HEK293T (cell line): ENCODE data around the gene CDKN2AIP.

ENCODE experiments used
- CTCF ChIA-PET: fragments of 350-600 bp; formaldehyde crosslinking; extraction: SDS; loops from one replicate; lab custom pipeline; 2021; ENCODE audit warnings: antibody characterized with exemption, inconsistent platforms; lab: Yijun Ruan, JAX
- POLR2A ChIA-PET: fragments of 350-600 bp; formaldehyde crosslinking; extraction: SDS; loops from one replicate; lab custom pipeline; 2020; ENCODE audit warnings: antibody characterized with exemption, inconsistent platforms; lab: Yijun Ruan, JAX
- DNase-seq: peaks from one replicate; pipeline ENCODE4 v3.0.0; 2012; ENCODE audit warnings: mixed read lengths; ENCODE audit errors: extremely low spot score
- ARNT ChIP-seq: fragments of 450-650 bp; IDR thresholded peaks from 2 replicates; pipeline ENCODE4 v1.6.1; 2017; ENCODE audit warnings: mild to moderate bottlenecking
- BHLHE40 ChIP-seq: fragments of 450-650 bp; IDR thresholded peaks from 2 replicates; pipeline ENCODE4 v1.6.1; 2016; ENCODE audit warnings: mild to moderate bottlenecking, moderate library complexity, borderline replicate concordance
- CTBP1 ChIP-seq: fragments of 450-650 bp; IDR thresholded peaks from 2 replicates; pipeline ENCODE4 v1.6.1; 2016; ENCODE audit warnings: borderline replicate concordance
- ELF4 ChIP-seq: fragments of 450-650 bp; IDR thresholded peaks from 2 replicates; pipeline ENCODE4 v1.6.1; 2017; ENCODE audit warnings: antibody characterized with exemption
- FOXA1 ChIP-seq: fragments of 450-650 bp; IDR thresholded peaks from 2 replicates; pipeline ENCODE4 v1.6.1; 2016; ENCODE audit warnings: mild to moderate bottlenecking
- FOXK2 ChIP-seq: fragments of 450-650 bp; IDR thresholded peaks from 2 replicates; pipeline ENCODE4 v1.6.1; 2016; ENCODE audit warnings: mild to moderate bottlenecking
- FOXM1 ChIP-seq: fragments of 450-650 bp; IDR thresholded peaks from 2 replicates; pipeline ENCODE4 v1.6.1; 2017; ENCODE audit warnings: mild to moderate bottlenecking, borderline replicate concordance
- HDGF ChIP-seq: fragments of 450-650 bp; IDR thresholded peaks from 2 replicates; pipeline ENCODE4 v1.6.1; 2017; ENCODE audit warnings: antibody characterized with exemption, borderline replicate concordance
- L3MBTL2 ChIP-seq: fragments of 450-650 bp; conservative IDR thresholded peaks from 2 replicates; pipeline ENCODE4 v1.6.1; 2016; ENCODE audit warnings: mild to moderate bottlenecking
- LEF1 ChIP-seq: fragments of 450-650 bp; IDR thresholded peaks from 2 replicates; pipeline ENCODE4 v1.6.1; 2017; ENCODE audit warnings: mild to moderate bottlenecking, borderline replicate concordance
- NFRKB ChIP-seq: fragments of 450-650 bp; IDR thresholded peaks from 2 replicates; pipeline ENCODE4 v1.6.1; 2016; ENCODE audit warnings: mild to moderate bottlenecking, moderate library complexity
- PKNOX1 ChIP-seq: fragments of 450-650 bp; IDR thresholded peaks from 2 replicates; pipeline ENCODE4 v1.6.1; 2016
- SP1 ChIP-seq: fragments of 450-650 bp; IDR thresholded peaks from 2 replicates; pipeline ENCODE4 v1.6.1; 2017
- SUZ12 ChIP-seq: fragments of 450-650 bp; IDR thresholded peaks from 2 replicates; pipeline ENCODE4 v1.6.1; 2016; ENCODE audit warnings: mild to moderate bottlenecking
- TARDBP ChIP-seq: fragments of 450-650 bp; IDR thresholded peaks from 2 replicates; pipeline ENCODE4 v1.6.1; 2016
- ZNF384 ChIP-seq: fragments of 450-650 bp; IDR thresholded peaks from 2 replicates; pipeline ENCODE4 v1.6.1; 2016

CDKN2AIP gene

GRCh38 chr4:183416879-183417755, 27.3 kb upstream of the CDKN2AIP start:
- TF ChIP-seq PKNOX1 = no peak
- no peak for TF ChIP-seq NFRKB
- TF ChIP-seq HDGF = no peak
- TF ChIP-seq L3MBTL2 = no peak
- no peak for TF ChIP-seq TARDBP
- no peak for TF ChIP-seq SP1
- TF ChIP-seq FOXM1 = no peak
- TF ChIP-seq ARNT = no peak
- ChIA-PET CTCF (interaction anchor here (0.7 to 1.1 kb wide), 3 partner anchors 10 to 19 kb away, joined by 3 to 6 read pairs (median 3); no protein-coding TSS in a partner anchor), POLR2A (interaction anchor here (1.0 to 2.3 kb wide), 2 partner anchors 19 to 27 kb away, joined by 4 to 10 read pairs; partner anchors contain the start of gene CDKN2AIP)
- DNase-seq = no peak

GRCh38 chr4:183422962-183423631, 21.3 kb upstream of the CDKN2AIP start:
- ChIA-PET POLR2A (no interaction called here), CTCF (interaction anchor here (1.6 kb wide), 1 partner anchor 485 kb away, joined by 6 read pairs; no protein-coding TSS in a partner anchor)
- DNase-seq = no peak
- TF ChIP-seq BHLHE40 (no peak), ZNF384 (no peak), CTBP1 (no peak), ELF4 (no peak), L3MBTL2 (no peak), HDGF (no peak), PKNOX1 (no peak), ARNT (no peak), SUZ12 (no peak), FOXK2 (no peak)

GRCh38 chr4:183424109-183424744, 20.2 kb upstream of the CDKN2AIP start:
- ChIA-PET CTCF (no interaction called here), POLR2A (no interaction called here)
- TF ChIP-seq SP1 (no peak), PKNOX1 (no peak), SUZ12 (no peak), ARNT (no peak), FOXA1 (no peak), ELF4 (no peak), TARDBP (no peak), ZNF384 (no peak), NFRKB (no peak), BHLHE40 (no peak), HDGF (no peak), FOXK2 (no peak), L3MBTL2 (no peak), CTBP1 (no peak)
- DNase-seq = no peak

GRCh38 chr4:183426507-183426906, 17.9 kb upstream of the CDKN2AIP start:
- ChIA-PET CTCF (no interaction called here), POLR2A (no interaction called here)
- DNase-seq = no peak
- TF ChIP-seq ZNF384 (no peak), SP1 (no peak), ELF4 (no peak), FOXK2 (no peak), LEF1 (no peak), SUZ12 (no peak)

GRCh38 chr4:183429489-183429888, 14.9 kb upstream of the CDKN2AIP start:
- TF ChIP-seq L3MBTL2 (no peak), BHLHE40 (no peak), SUZ12 (no peak), CTBP1 (no peak), PKNOX1 (no peak), SP1 (no peak), TARDBP (no peak), LEF1 (no peak), HDGF (no peak), FOXA1 (no peak), FOXK2 (no peak), ARNT (no peak), NFRKB (no peak), ZNF384 (no peak), ELF4 (no peak), FOXM1 (no peak)
- DNase-seq = no peak
- POLR2A ChIA-PET = interaction anchor here (1.0 kb wide), 1 partner anchor 14 kb away, joined by 3 read pairs; no protein-coding TSS in a partner anchor
- CTCF ChIA-PET = no interaction called here
